AML-193 (cell line): Measurements from ENCODE around the gene SLC17A6.
A peak's percentile ranks its signal among the peaks of the same experiment; 100 is the strongest.

Experiments used
- DNase-seq, 2 experiments: peaks; one replicate each; lab custom pipeline; 2025; lab: John Stamatoyannopoulos, UW

SLC17A6 gene

DNA sequence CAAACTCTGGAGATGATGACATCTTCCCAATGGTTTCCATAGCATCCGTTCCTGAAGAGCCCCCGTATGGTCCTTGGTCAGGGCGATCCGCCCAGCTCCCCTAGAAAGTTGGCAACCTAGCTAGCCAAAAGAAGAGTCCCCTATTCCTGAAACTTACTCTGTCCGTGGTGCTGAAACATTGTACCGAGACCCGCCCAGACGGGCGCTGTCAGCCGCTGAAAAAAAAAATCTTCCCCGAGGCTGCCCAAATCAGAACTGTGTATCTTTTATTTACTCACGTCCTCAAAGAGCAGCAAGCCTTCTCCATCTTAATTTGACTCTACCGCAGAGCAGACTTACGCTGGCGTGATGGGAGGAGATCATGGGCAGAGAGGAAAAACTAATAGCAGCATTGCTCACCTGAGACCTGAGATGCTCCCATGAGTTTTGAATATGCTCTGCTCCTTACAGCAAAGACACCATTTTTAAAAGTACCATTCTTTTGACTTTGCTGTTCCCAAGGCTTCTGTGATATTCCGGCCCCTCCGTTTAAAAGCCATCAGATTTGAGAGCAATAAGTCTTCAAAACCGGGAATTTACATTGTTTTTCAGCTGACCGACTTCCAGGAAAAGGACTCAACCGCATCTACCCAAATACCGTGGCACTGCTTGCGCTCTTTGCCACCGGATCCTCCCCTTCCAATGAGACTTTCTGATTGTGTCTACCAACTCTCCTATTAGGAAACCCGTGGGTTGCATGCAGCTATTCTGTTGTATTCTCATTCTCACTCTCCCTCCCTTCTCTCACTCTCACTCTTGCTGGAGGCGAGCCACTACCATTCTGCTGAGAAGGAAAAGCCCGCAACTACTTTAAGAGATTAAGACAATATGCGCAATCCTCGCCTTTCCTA lies at the start of gene SLC17A6:
SLC17A6 (plus strand) TSS at position 786 of the 890 bp plus-strand sequence. CDS start 153 bp downstream, outside the sequence.
- DNase-seq = peak; percentile 15 to 25

DNA sequence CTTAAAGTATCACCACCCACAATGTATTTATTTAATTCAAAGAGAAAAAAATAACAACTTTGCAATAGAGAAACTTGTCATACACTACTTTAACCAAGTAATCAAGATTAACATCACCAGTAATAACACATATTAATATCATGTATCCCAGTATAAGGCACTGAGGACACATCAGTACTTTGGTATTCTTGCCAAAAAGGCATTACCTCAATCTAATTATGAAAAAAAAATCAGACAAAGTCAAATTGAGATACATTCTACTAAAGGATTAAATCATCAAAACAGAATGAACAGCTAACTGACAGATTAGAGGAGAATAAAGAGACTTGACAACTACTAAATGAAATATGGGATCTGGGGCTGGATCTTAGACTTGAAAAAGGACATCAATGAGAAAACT lies 35.8 kb upstream of the SLC17A6 start:
- no peak for DNase-seq

DNA sequence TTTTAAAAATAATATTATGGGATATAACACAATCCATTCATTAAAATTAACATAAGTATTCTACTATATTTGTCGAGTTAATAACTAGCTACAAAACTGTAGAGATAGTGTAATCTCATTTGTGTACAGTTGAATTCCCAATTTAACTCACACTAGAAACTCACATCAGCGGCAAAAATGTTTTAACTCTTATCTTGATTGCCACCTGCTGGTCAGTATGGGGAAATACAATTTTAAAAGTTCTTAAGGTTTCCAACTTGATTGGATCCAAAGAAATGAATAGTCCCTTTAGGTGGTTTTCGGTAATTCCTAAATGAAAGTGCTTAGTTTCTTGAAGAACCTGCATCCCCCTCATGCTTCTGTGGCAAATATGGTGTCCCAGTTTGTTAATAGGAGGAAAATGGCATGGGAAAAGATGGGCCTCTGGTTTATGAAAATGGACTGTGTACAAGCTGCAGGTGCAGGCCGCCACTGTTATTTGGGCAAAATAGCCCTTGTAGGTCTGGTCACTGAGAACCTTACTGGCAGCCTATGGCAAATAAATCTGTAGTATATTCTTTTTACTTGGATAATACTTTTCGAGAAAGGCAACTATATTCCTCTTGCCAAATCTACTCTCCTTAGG lies 33.7 kb upstream of the SLC17A6 start:
- DNase-seq = peak; percentile 3 to 48

DNA sequence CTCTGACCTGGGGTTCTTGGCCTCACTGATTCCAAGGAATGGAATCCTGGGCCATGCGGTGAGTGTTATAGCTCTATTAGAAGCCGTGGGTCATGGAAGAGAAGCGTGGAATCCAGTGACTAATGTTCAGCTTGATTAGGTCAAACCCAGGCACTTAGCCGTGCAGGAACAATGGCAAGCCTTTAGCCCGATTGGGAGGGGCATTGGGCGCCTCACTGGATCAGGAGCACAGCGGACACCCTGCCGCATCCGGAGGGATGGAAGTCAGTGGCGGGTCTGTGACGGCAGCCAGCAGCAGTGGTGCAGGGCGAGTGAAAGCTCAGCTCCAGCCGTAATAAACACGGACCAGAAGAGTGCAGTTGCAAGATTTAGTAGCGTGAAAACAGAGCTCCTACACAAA lies 20.5 kb upstream of the SLC17A6 start:
- no peak for DNase-seq

DNA sequence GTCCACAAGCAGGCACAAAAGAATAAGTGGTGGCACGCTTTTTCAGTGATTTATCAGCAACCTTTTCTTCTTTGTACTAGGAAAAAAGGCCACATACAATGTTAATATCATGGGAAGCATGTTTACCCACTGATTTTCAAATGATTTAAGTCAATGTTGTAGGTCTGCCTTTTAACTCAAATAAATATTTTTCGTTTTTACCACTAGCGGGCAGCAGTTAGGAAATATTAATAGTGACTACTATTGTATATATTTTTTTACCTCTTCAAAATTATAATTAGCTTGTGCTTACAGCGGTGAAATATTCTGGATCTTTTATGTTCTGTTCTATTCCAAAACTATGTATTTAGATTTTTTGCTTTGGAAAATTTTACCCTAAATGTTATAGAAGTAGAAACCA lies 6.4 kb upstream of the SLC17A6 start:
- peak in 1 of 2 experiments; percentile 2 for DNase-seq

DNA sequence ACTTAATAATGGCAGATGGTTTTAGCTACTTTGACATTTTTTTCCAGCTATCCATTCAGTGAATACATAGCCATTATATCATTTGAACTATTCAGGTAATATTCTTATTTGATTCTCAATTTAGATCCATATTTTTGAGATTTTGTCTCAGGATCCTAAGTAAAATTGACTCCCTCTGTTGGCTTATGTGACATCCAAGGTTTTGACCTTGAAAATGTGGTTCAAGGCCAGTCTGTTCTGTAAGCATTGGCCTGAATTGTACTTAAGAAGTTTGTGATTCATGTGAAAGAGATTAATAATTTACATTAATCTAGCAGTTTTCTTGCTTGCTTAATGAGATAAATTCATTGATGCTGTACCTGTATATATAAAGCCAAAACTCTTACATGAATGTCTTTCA lies 1.6 kb upstream of the SLC17A6 start:
- DNase-seq = no peak

DNA sequence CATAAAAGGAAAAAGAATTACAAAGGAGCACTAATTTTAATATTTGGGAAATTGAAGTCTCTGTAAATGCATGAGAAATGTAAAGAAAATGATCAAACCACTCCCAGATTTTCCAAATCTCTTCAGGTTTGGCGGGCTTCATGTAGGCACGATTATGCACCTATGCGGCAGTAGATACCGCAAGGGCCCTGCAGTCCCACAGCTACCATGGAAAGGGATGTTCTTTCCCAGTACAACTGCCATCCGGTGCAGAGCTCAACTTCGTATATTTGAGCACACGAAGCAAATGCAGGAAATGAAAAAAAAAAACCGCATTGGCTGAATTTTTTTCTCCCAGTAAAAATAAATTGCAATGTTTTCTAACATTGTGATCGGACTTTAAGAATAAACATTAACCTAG lies 1.4 kb downstream of the SLC17A6 start:
- DNase-seq = no peak

DNA sequence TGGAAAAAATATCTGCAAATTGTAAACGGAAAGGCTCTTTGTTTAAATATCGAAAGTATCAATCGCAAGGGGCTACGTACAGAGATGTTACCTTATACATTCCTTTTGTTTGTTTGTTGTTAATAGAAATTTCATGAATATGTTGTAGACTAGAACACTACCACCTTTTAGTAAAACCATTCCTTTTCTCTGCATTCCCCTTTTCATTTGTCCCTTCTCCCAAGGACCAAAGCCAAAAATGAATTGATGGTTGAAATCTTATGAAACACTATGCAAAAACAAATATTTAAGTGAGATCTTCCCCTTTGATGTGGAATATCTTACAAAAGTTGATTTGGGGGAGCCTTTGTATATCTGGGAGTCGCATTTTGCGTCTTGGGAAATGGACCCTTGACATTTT lies 2.1 kb downstream of the SLC17A6 start:
- DNase-seq = no peak

DNA sequence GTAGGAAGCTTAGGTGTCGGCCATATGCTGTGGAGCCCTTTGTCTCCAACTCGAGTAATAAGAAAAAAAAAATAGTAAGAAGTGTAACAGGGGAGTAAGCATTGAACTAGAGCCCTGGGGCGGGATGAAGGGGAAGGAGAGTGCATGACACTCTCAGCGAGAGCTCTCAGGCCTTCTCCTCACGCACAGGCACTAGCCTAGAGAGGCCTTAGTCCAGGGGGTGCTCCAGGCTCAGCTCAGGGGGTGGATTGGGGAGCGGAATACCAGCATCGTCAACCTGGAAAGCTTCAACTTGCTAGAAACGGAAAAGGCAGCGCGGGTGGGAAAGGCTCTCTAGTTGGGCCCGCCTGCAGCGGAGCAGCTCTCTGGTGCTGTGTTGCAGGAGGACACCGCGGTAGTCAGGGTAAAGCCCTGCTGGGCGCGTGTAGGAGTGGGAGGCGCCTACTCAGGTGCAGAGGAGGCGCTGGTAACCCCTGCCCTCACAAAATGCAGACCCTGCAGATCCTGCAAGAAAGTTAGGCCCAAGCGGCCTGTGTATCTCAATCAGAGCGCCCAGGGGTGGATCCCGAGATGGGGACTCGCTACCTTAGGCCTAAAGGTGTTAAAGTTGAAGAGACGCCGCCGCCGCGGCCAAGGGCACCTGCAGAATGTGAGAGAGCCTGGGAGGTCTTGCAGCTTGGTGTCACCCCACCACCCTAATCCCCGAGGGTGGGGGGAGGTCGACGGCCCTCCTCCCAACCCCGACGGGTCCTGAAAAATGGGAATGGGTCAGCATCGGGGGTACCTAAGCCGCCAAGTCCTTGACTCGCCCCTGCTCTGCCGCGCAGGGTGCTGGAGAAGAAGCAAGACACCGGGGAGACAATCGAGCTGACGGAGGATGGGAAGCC lies 2.8 kb downstream of the SLC17A6 start:
- DNase-seq = no peak

DNA sequence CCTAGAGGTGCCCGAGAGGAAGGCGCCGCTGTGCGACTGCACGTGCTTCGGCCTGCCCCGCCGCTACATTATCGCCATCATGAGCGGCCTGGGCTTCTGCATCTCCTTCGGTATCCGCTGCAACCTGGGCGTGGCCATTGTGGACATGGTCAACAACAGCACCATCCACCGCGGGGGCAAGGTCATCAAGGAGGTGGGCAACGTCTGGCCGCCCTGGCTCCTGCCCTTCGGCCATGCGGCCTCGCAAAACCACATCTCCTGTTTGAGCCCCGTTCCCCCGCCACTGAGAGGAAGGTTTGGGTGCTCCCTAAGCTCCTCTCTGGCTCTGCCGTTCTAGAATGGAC lies 3.4 kb downstream of the SLC17A6 start:
- no peak for DNase-seq

DNA sequence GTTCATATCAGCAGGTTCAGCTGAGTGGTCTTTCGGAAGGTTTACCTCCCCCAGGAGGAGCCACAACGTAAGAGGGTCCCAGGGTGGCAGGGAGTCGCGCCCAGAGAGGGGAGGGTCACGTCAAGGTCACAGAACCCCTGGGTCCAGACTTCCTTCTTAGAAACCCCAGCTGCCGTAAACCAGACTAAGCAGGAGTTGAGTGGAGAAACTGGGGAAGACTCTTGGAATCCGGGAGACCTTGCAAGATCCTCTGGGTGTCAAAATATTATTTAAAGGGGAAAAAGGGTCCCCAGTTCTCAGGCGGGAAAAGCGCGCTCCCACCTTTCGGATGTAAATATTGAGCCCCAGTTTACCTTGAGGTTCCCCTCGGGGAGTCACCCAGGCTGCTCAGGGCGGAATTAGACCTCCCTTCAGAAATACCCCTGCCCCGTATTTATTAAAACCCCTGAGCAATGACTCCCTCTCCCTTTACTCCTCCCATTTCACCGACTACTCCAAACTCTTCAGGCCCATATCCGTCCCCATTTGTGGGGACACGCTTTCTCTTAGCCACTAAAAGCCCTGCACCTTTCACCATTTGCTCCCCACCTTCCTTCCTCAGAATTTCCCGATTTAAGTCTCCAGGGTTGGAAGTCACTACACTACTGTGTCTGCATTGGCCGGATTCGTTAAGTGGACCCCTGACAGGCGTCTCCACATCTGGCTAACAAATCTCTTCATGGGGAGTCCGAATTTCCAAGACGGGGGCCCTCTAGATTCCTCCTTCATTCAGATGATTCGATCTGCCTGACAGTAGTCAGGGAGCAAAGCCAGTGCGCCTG lies 4.2 kb downstream of the SLC17A6 start:
- no peak for DNase-seq

DNA sequence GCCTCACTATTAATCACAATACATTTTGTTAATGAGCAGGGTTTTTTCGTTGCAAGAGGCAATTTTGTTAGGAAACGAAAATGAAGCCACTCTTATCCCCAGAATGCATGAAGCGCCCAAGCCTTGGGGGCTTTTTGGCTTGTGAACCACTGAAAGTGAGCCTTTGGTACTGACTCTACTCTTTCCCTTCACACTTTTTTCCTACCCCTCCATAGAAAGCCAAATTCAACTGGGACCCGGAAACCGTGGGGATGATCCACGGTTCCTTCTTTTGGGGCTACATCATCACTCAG lies 4.8 kb downstream of the SLC17A6 start:
- DNase-seq = no peak

DNA sequence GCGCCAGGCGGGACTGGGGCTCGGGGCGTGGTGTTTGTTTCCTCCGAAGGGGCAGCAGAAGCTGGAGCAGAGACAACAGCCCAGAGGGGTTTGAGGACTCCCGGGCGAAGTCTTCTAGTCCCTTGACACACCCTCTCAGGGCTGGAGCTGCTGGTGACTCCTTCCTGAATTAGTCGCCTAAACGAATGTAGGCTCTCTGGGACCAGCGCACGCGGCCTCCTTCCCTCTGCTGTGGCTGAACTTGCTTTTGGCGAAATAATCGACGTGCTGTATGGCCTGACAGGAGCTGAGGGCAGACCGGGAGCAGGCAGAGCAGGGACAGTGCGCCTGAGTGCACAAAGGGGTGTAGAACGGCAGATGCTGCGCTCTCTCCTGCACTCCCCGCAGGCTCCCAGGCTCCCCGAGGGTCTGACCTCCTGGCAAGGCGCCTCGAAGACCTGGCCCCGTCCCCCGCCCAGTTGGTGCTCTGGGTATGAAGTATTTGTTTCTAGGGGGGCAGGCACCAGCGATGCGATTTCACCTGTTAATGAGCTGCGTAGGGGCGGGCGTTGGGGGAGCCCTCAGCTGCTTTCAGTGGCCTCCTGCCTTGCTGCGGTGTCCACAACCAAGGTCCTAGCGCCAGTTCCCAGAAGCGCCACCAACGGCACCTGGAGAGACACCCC lies 5.3 kb downstream of the SLC17A6 start:
- no peak for DNase-seq

DNA sequence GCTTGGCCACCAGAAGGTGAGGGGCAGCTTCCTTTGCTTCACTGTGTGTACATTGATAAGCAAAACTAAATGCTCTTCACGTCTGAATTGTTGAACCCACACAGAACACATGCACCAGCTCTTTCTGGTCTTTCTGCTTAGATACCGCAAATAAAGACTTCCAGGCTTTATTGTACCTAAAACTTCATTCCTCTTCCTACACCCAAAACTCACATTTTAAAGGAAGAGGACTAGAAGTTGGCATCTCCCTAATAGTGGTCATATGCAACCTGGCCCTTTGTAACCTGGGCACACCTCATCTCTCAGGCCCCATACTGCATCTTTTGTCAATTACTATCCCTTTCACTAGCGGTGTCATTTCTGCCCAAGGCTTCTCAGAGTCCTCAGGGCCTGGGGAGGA lies 5.9 kb downstream of the SLC17A6 start:
- no peak for DNase-seq

DNA sequence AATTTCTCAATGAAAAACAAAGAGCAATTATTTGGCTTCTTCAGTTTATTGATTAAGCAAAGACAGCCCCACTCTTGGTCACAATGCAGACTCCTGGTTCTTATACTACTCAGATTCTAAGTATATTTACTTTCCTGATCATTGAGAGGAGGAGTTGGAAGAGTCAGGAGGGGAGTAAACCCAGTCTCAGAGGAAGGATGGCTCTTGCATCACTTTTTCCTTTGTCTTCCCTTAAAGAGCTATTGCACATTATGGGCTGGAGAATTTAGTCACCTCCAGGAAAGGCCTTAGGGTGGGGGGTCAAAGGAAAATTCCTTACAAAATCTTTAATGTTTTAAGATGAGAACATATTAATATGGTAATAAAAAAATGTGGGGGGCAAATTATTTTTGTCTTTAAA lies 8.1 kb downstream of the SLC17A6 start:
- no peak for DNase-seq

DNA sequence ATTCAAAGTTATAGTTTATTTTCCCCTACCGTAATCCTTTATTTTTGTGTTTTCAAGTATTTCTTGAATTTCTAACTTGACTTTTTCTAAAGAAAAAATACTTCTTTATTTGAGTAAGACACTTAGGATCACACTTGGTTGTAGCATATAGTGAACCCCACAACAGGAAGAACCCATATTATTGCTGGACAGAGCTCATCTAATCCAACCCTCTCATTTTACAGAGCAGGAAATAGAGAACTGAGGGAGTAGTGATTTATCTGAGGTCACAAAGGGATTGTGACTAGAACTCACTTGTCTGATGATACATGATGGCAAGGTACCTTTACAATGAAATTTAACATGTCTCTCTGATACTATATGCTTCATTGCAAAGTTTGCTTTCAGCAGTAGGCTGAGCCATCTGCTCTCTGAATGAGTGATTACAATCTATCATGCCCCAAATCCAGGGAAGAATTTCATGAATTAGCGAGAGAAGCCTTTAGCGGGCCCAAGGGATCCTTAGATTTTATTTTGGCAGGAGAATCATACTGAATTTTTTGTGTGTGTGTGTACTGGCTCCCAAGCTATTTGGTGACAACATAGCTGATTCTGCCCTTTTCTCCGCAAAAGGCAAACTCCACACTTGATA lies 9.8 kb downstream of the SLC17A6 start:
- DNase-seq = no peak

DNA sequence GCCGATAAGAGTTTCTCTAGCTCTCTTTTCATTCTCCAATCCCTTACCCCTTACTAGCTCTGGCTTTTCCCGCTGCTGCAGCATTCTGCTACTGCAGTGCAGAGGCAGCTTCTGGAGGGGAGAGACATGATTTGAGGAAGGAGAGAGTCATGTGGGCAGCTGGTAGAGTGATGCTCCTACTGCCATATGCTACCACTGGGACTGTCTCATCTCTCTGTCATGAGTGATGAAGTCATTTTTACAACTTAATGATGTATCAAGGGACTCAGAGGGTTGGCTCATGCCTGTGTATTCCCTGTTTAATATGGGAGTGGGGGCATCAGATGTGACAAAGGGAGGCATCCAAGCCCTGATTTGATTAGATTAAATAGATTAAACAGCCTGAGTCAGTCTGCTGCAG lies 11.3 kb downstream of the SLC17A6 start:
- no peak for DNase-seq

DNA sequence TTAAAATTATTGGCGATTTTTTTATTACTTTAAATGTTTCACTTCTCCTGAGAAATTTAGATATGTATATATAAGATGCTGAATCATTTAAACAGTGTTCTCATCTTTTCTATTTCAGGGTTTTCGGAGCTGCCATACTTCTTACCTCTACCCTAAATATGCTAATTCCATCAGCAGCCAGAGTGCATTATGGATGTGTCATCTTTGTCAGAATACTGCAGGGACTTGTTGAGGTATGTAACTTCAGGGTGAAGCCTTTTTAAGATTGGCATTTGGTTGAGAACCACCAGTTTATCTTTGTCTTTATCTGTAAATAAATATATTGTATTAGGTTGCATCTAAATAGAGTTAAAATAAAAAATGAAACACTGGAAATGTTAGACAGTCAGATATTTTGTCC lies 21.1 kb downstream of the SLC17A6 start:
- DNase-seq = no peak

DNA sequence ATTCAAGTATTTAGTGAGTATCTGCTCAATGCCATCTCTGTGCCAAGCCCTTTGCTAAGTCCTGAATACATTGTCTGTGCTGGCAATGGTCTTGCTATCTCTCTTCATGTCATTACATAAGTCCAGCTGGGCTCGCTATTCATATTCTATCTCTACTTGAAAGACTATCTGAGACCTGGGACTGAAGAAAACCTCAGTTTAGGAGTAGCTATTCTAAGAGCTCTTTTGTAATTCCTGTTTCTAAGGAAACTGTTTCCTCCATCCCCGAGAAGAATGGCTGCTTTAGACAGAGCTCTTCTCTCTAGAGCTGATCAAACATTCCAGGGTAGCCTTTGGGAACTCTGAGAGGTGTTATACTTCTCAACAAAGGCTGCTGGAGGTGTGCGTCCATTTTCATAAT lies 33.0 kb downstream of the SLC17A6 start:
- DNase-seq = no peak

DNA sequence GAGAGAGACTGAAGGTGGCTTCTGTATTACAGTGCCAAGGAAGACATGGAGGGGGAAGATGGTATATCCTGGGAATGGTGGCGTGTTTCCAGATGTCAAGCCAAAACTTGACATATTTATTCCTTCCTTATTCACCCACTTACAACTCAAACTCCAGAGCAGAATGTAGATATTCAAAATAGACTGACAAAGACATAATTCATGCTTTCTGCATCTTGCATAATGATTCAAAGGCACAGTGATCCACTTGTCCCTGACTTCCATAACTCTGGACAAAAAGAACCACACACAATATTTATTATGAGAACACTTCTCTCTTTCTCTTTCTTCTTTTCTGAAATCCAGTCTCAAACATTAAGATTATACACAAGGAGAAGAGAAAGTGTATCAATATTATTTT lies 48.9 kb downstream of the SLC17A6 start:
- DNase-seq = no peak
